Tongue (tissue), 2 donors: ENCODE measurements around the gene CYB5R4. TPM values are rescaled to one million over a fixed set of nuclear protein-coding genes. Genes with fewer than 3 reads are reported as not detected.
"Not testable (repeated sequence)": the region's sequence is repeated elsewhere in the genome, so short reads cannot be mapped to it uniquely, and the experiment has no call there.

Experiments used
- DNase-seq: peaks from one replicate; pipeline ENCODE4 v3.0.0-alpha.2; 2015
- total RNA-seq: library from RNA; depleted of rRNA; stranded (reverse); fragments of >200 nt; gene quantifications from one replicate; pipeline ENCODE4 v1.2.3, GENCODE V29; 2014

Gene CYB5R4
- total RNA-seq, 1 donor from 2014 or later = 14.6 TPM

GRCh38 chr6:83914953-83915352, 55.5 kb downstream of the CYB5R4 start:
- DNase-seq = no peak

GRCh38 chr6:83917001-83917400, 57.5 kb downstream of the CYB5R4 start:
- no peak for DNase-seq

- no peak for DNase-seq
Observed at GRCh38 chr6:83920017-83920416, 60.5 kb downstream of the CYB5R4 start.

DNA sequence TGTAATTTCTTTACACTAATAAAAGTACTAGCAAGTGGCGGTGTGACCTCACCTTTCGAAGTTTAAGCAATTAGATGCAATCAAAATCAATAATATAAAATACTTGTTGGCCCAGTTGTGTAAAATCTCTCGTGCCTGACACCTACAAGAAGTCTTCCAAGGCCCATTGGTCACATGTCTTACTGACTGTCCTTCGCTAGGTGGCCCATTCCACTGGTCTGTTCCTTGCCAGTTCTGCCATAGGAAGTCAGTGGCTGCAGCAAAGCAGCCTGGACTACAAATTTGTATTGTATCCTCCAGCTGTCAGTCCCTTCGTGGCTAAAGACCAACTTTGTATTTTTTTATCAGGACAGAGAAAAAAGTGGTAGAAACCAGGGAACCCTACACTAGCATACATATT, 61.8 kb downstream of the CYB5R4 start:
- no peak for DNase-seq

DNA sequence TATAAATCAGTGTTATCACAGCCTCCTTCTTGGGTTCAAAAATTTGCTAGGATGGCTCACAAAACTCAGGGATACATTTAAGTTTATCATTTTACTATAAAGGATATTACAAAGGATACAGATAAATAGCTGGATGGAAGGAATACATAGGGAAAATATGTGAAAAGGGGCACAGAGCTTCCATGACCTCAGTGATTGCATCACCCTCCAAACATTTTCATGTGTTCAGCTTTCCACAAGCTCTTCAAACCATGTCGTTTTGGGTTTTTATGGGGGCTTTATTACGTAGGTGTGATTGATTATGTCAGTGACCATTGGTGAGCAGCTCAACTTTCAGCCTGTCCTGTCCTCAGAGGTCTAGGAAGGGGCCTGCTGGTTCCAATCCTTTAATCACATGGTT, 68.0 kb downstream of the CYB5R4 start:
- no peak for DNase-seq

DNA sequence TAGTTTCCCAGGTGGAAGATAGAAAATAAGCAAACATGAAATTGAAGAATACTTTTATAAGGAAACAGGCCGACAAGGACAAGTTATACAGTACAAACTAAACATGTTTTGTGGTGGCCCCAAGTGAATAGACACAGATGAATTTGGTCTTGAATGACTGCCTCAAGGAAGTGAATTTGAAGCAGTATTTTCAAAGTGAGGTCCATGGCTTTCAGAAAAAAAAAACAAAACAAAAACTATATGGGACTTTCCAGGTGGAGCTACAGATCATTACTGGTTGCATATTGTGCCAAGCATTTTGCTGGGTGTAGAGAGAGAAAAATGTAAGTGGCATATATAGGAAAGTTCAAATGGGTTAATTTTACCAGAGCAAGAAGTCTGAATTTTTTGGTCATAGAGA, 68.8 kb downstream of the CYB5R4 start:
- no peak for DNase-seq

GRCh38 chr6:83946201-83946833, 86.8 kb downstream of the CYB5R4 start:
- DNase-seq = not testable (repeated sequence)

GRCh38 chr6:83947983-83948382, 88.5 kb downstream of the CYB5R4 start:
- DNase-seq = not testable (repeated sequence)

DNA sequence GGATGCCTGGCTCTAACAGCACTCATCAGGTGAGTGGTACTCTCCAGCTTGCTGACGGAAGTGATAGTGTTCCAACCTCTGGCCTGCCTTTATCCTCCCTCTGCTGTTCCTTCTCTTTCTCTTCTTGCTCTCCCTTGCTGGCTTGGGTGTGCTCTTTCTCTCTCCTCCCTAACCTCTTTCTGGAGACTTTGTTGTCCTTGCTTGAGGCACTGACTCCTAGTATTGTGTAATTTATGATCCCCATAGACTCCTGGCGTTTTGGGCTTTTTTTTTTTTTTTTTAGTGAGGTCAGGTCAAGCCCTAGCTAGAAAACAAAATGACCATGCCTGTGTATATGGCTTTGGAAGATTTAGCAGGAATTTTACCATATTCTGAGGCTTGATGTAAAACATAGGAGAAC, 89.4 kb downstream of the CYB5R4 start:
- no peak for DNase-seq

- DNase-seq = not testable (repeated sequence)
Observed at GRCh38 chr6:83951423-83951822, 91.9 kb downstream of the CYB5R4 start.

- DNase-seq = no peak
Observed at GRCh38 chr6:83952830-83953229, 93.3 kb downstream of the CYB5R4 start.

GRCh38 chr6:83954371-83954770, 94.9 kb downstream of the CYB5R4 start:
- DNase-seq = no peak

DNA sequence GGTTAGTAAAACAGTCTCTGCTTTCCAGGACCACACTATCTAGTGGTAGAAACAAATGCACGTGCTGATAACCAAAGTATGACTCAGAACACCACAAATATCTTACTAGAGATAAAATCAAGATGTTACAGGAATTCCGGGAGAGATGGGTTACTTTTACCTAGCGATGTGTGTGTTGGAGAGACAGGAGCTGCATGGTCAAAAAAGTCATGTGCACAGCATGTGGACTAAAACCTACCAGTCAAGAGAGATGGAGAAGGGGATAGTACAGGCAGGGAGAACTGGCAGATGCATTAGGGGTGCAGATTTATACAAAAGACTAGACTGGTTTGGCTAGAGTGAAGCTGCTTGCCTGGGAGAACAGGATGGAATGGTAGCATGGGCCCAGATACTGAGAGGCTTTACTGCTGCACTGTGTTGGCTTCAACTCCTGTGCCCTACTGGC, 98.8 kb downstream of the CYB5R4 start:
- DNase-seq = no peak

- DNase-seq = no peak
Observed at GRCh38 chr6:83960664-83961063, 101.2 kb downstream of the CYB5R4 start.

- no peak for DNase-seq
Observed at GRCh38 chr6:83962582-83962981, 103.1 kb downstream of the CYB5R4 start.

DNA sequence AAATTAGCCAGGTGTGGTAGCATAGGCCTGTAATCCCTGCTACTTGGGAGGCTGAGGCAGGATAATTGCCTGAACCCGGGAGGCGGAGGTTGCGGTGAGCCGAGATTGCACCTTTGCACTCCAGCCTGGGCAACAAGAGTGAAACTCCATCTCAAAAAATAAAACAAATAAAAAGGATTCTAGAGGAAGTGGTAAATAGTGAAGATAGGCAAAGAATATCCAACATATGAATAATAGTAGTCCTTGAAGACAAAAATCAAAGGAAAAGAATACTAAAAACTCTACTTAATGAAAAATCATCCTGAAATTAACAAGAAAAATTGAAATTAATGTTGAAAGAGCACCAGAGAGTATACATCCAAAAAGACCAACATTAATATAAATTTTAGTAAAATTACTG, 107.0 kb downstream of the CYB5R4 start:
- no peak for DNase-seq

DNA sequence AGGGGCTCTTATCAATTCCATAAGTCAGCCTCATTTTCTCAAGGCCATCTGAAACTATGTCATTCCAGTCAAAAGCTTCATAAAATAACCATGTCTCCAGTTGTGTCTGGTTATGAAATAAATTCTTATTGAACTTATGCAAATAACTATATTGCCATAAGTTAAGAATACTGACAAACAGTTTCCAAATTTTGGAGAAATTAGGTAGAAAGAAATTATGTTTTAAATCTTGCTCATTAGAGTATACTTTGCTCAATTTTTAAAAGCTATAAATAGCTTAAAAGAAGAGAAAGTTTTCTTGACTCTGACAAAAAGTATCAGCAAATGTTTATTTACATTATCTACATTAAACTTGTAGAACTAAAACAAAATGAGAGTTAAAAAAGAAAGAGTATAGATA, 111.1 kb downstream of the CYB5R4 start:
- DNase-seq = no peak

- no peak for DNase-seq
Observed at GRCh38 chr6:83974409-83975050, 115.0 kb downstream of the CYB5R4 start.

DNA sequence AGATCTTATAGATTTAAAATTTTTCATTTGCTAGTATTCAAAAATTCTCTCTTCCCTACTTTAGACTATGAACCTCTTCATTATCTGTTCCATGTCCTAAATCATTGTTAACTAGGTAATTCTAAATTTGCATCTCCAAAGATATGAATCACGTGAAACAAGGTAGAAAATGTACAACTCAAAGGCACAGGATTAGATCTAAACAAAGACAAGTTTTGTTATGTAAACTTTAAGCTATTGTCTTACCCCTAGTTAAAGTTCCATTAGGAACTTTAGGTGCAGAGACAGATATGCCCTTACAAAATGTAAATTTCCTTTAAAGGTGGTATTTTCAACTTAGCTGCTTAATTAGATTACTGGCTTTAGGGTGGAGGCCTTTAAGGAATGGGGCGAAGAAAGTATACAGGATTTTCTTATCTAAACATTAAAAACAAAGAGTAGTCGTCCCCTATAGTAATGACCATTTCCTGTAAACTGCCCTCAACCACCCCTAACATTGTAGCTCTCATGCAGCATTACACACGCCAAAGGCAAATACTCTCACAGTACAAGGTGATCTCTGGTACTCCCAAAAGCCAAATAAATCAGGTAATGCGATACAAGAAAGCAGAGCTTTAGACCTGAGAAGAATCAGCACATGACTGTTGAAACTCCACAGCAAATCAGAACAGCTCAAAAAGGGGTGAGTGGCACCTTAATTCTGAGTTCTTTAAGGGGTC, 116.7 kb downstream of the CYB5R4 start:
- no peak for DNase-seq

- no peak for DNase-seq
Observed at GRCh38 chr6:83976871-83977270, 117.4 kb downstream of the CYB5R4 start.

DNA sequence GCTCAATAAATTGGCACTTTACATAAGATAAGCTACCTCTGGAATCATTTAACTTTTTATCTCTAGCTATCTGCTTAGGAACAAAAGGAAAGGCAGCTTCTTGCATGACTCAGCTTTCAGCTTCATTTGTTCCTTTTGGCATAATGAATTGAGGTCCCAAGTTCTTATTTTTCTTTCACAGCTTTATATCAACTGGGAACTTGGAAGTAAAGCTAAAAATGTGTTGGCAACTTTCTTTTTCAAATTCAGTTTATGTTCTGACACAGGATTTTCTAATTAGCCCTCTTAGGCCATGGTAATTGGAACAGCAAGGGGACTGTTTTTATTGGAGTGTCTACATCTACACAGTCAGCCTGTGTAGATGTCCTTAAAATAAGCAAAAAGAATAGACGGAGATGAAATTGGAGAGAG, 118.8 kb downstream of the CYB5R4 start:
- DNase-seq = no peak

- DNase-seq = no peak
Observed at GRCh38 chr6:83978997-83979396, 119.5 kb downstream of the CYB5R4 start.

- DNase-seq = no peak
Observed at GRCh38 chr6:83984411-83984810, 124.9 kb downstream of the CYB5R4 start.

DNA sequence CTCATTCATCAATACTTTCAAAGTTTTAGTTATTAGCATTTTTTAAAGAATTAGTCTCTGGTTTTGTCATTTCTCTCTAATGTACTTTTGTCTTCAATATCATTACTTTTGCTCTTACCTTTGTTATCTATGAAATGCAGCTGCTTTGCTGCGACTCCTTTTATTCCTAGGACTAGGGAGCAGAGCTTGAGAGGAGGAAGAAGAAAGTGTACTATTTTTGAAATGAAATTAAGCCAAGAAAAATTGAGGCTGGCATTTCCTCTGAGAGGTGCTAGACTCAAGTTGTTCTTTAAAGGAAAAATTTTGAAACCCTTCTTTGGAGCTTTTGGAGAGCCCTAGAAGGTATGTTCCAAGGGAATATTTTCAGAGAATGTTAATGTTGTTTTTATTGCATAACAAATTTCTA, 125.8 kb downstream of the CYB5R4 start:
- no peak for DNase-seq
